IMR-90 (cell line): ENCODE results near the gene CYP21A2. TPM values are rescaled to one million over a fixed set of nuclear protein-coding genes. Genes with fewer than 3 reads are reported as not detected.

Experiments used
- ATAC-seq: fragments of 200-7000 bp; cut with Tn5 transposase; 2 replicates; pipeline ENCODE4 v1.9.1; 2020; ENCODE audit warnings: low read depth, mild to moderate bottlenecking, moderate library complexity
- BruUV-seq: library from RNA; stranded (reverse); fragments of 400-500 nt; replicated peaks from 2 replicates; lab custom pipeline; 2021; lab: Mats Ljungman, UMichigan
- CTCF ChIA-PET: fragments of 300-600 bp; formaldehyde crosslinking; extraction: SDS; loops from one replicate; lab custom pipeline; 2021; ENCODE audit warnings: antibody characterized with exemption; lab: Yijun Ruan, JAX
- POLR2A ChIA-PET: fragments of 300-600 bp; sonication (Branson Sonifier 250); formaldehyde crosslinking; loops from one replicate; lab custom pipeline; 2022; ENCODE audit warnings: antibody characterized with exemption; ENCODE audit not compliant: unreplicated experiment; lab: Charles Lee
- DNase-seq: peaks from one replicate; pipeline ENCODE4 v3.0.0; 2013
- H2AFZ ChIP-seq: replicated peaks from 2 replicates; pipeline ENCODE3; 2013; ENCODE audit warnings: low read length, mild to moderate bottlenecking; ENCODE audit not compliant: poor library complexity
- H2AK5ac ChIP-seq: 2 replicates; pipeline ENCODE4 v1.6.1; 2013; ENCODE audit warnings: low read depth, low read length, inconsistent platforms
- H2AK9ac ChIP-seq: replicated peaks from 2 replicates; pipeline ENCODE3; 2013; ENCODE audit warnings: mild to moderate bottlenecking, low read depth, low read length, moderate library complexity; ENCODE audit not compliant: poor library complexity
- H2BK120ac ChIP-seq: 2 replicates; pipeline ENCODE4 v1.6.1; 2013; ENCODE audit warnings: low read depth, low read length, inconsistent platforms
- H2BK15ac ChIP-seq: 3 replicates; pipeline ENCODE4 v1.6.1; 2013; ENCODE audit warnings: low read depth, low read length, inconsistent platforms
- H2BK20ac ChIP-seq: 2 replicates; pipeline ENCODE4 v1.6.1; 2013; ENCODE audit warnings: low read depth, mild to moderate bottlenecking, inconsistent platforms, low read length, moderate library complexity
- H2BK5ac ChIP-seq: 2 replicates; pipeline ENCODE4 v1.6.1; 2013; ENCODE audit warnings: mild to moderate bottlenecking, low read depth, low read length, inconsistent platforms; ENCODE audit not compliant: poor library complexity, severe bottlenecking
- H3K14ac ChIP-seq: replicated peaks from 2 replicates; pipeline ENCODE4 v1.6.1; 2013; ENCODE audit warnings: low read depth, low read length, inconsistent platforms
- H3K18ac ChIP-seq: 2 replicates; pipeline ENCODE4 v1.6.1; 2013; ENCODE audit warnings: low read depth, low read length, control low read depth
- H3K23ac ChIP-seq: 2 replicates; pipeline ENCODE4 v1.6.1; 2013; ENCODE audit warnings: low read depth, low read length, inconsistent platforms
- H3K27ac ChIP-seq: 2 replicates; pipeline ENCODE4 v1.5.1; 2013; ENCODE audit warnings: mild to moderate bottlenecking, control low read depth, low read length; ENCODE audit not compliant: insufficient read depth
- H3K27me3 ChIP-seq: 2 replicates; pipeline ENCODE4 v1.6.1; 2013; ENCODE audit warnings: low read length; ENCODE audit not compliant: control insufficient read depth, insufficient read depth
- H3K36me3 ChIP-seq: 2 replicates; pipeline ENCODE4 v1.6.1; 2013; ENCODE audit warnings: low read length, mixed read lengths; ENCODE audit not compliant: control insufficient read depth, insufficient read depth
- H3K4ac ChIP-seq: 2 replicates; pipeline ENCODE4 v1.6.1; 2013; ENCODE audit warnings: low read depth, low read length, inconsistent platforms
- H3K4me1 ChIP-seq: 2 replicates; pipeline ENCODE4 v1.6.1; 2013; ENCODE audit warnings: low read length, mixed read lengths; ENCODE audit not compliant: control insufficient read depth, insufficient read depth
- H3K4me2 ChIP-seq: 2 replicates; pipeline ENCODE4 v1.6.1; 2013; ENCODE audit warnings: low read depth, mild to moderate bottlenecking, control low read depth, low read length, moderate library complexity
- H3K4me3 ChIP-seq: 2 replicates; pipeline ENCODE4 v1.5.1; 2013; ENCODE audit warnings: low read depth, mild to moderate bottlenecking, control low read depth, low read length, moderate library complexity; ENCODE audit not compliant: insufficient read depth
- H3K56ac ChIP-seq: 2 replicates; pipeline ENCODE4 v1.6.1; 2013; ENCODE audit warnings: low read length, inconsistent platforms; ENCODE audit not compliant: insufficient read depth; ENCODE audit errors: extremely low read depth
- H3K79me1 ChIP-seq, 2 experiments: 2 replicates each; pipeline ENCODE4 v1.6.1; 2013; ENCODE audit warnings: low read length in 2 of 2, inconsistent platforms in 1 of 2, low read depth in 1 of 2
- H3K9ac ChIP-seq: 2 replicates; pipeline ENCODE4 v1.6.1; 2013; ENCODE audit warnings: low read depth, low read length, control low read depth
- H3K9me1 ChIP-seq: 2 replicates; pipeline ENCODE4 v1.6.1; 2013; ENCODE audit warnings: low read length, inconsistent platforms; ENCODE audit not compliant: insufficient read depth
- H3K9me3 ChIP-seq: 2 replicates; pipeline ENCODE4 v1.6.1; 2013; ENCODE audit warnings: low read length; ENCODE audit not compliant: control insufficient read depth, insufficient read depth
- H4K20me1 ChIP-seq: 2 replicates; pipeline ENCODE4 v1.6.1; 2013; ENCODE audit warnings: low read length, inconsistent platforms; ENCODE audit not compliant: insufficient read depth
- H4K5ac ChIP-seq: 2 replicates; pipeline ENCODE4 v1.6.1; 2013; ENCODE audit warnings: mild to moderate bottlenecking, low read depth, low read length, control low read depth
- H4K8ac ChIP-seq, 2 experiments: 2 replicates each; pipeline ENCODE4 v1.6.1; 2013; ENCODE audit warnings: low read depth in 2 of 2, low read length in 2 of 2, control low read depth in 1 of 2, inconsistent platforms in 1 of 2
- H4K91ac ChIP-seq: 2 replicates; pipeline ENCODE4 v1.6.1; 2013; ENCODE audit warnings: low read depth, low read length, inconsistent platforms; ENCODE audit not compliant: insufficient read depth
- CHD1 ChIP-seq: IDR thresholded peaks from 2 replicates; pipeline ENCODE4 v1.6.1; 2012; ENCODE audit warnings: low read depth, low read length, improper control_type of control experiment
- MAFK ChIP-seq: IDR thresholded peaks from 2 replicates; pipeline ENCODE4 v1.6.1; 2012; ENCODE audit warnings: low read depth, low read length, improper control_type of control experiment
- WGBS, 2 experiments: methylation state at CpG; one replicate each; pipeline versions ENCODE4 v1.1.5 to v1.1.7; 2013; ENCODE audit warnings: missing lambda C conversion rate in 2 of 2; ENCODE audit not compliant: insufficient read length in 1 of 2; ENCODE audit errors: extremely low coverage in 2 of 2; 5-methylcytosine and 5-hydroxymethylcytosine counted together
- dilution Hi-C: fragments of 300-500 bp; cut with HindIII; formaldehyde crosslinking; loops from one replicate; pipeline ENCODE4 v1.14.3; 2018; ENCODE audit warnings: low sequenced_read_pairs; ENCODE audit not compliant: unreplicated experiment
- in situ Hi-C: fragments of 300-500 bp; cut with MboI; formaldehyde crosslinking; loops from 3 replicates; pipeline ENCODE4 v1.14.3; 2019; ENCODE audit warnings: low sequenced_read_pairs, inconsistent platforms, mixed read lengths
- intact Hi-C: fragments of 100-400 bp; cut with micrococcal nuclease; formaldehyde crosslinking; loops from 2 replicates; pipeline ENCODE4 v1.10.0; 2022
- polyA plus RNA-seq, 3 experiments: library from polyadenylated mRNA; depleted of rRNA; stranded (reverse); fragments of >200 nt; gene quantifications; 2 replicates each; pipeline ENCODE4 v1.2.3, GENCODE V29; 2012; ENCODE audit warnings: low replicate concordance in 1 of 3
- total RNA-seq: library from RNA; depleted of rRNA; stranded (reverse); fragments of >200 nt; gene quantifications from 2 replicates; pipeline ENCODE4 v1.2.3, GENCODE V29; 2012

CYP21A2 gene
- total and polyA plus RNA-seq, 2 of the 4 experiments (the other 2 are of a cell fraction), result 0.03 TPM; not detected in 1

DNA sequence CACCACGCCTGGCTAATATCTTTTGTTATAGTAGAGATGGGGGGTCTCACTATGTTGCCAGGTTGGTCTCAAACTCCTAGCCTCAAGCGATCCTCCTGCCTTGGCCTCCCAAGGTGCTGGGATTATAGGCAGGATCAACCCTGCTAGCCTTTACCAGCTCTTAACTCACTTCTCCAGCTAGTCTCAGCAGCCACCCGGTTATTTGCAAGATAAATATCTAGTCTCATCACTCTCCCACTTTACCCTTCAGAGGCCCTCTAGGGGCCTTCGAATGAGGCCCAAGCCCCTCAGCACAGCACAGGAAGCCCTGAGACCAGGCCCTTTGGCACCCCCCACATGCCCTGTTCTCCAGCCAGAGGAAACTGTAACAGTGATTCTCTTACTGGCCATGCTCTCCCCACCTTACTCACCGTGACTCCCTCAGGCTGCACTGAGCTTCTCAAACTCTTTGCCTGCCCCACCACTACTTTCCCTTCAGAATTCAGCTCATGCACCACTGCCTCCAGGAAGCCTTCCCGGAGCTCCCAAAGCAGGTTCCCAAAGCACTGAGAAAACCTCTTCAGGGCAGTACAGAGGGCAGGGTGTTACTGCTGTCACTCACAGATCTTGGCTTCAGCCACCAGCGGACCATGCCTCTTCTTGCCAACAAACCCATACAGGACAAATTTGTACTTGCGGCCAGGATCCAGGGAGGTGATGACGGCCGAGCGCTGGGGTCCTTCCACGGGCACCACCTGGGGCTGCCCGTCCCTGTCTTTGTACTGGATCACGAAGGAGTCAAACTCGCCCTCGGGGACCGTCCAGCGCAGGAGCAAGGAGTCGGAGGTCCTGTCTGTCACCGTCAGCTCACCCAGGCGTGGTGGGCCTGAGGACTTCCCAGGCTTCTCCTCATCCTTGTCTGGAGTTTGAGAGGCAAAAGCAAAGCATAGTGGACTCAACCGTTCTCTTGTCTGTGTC lies 45.9 kb downstream of the CYP21A2 start:
- BruUV-seq, result no TSS peak
- dilution Hi-C loops, result no loop called here
- intact Hi-C loops, result no loop called here
- H2BK20ac ChIP-seq, result no peak overlapping the region; the same call in 1 of the 2 replicates
- H2BK120ac ChIP-seq, result no peak overlapping the region
- H3K4me3 ChIP-seq, result no peak overlapping the region
- no peak overlapping the region for H3K4me2 ChIP-seq
- peaks cover 31% of the 10 kb centered on the region for H3K4me1 ChIP-seq
- no peak overlapping the region for H2BK5ac ChIP-seq
- no peak overlapping the region; the same call in 2 of the 3 replicates for H2BK15ac ChIP-seq
- peaks cover 24% of the 10 kb centered on the region for H3K9me1 ChIP-seq
- peaks cover 7% of the 10 kb centered on the region for H4K20me1 ChIP-seq
- H3K36me3 ChIP-seq, result no peaks in the 10 kb centered on the region
- H4K5ac ChIP-seq, result no peak overlapping the region
- no peak overlapping the region for H2AK9ac ChIP-seq
- no peak for TF ChIP-seq MAFK
- TF ChIP-seq CHD1, result no peak
- H3K23ac ChIP-seq, result no peak overlapping the region
- H4K91ac ChIP-seq, result no peak overlapping the region
- H3K79me1 ChIP-seq, result no peaks in the 10 kb centered on the region
- no peak overlapping the region for H3K9ac ChIP-seq
- H3K9me3 ChIP-seq, result no peaks in the 10 kb centered on the region
- H3K18ac ChIP-seq, result no peak overlapping the region
- H3K14ac ChIP-seq, result no peak overlapping the region
- DNase-seq (no peak), ATAC-seq (no peak)
- POLR2A ChIA-PET, result no interaction called here
- in situ Hi-C loops, result no loop called here
- no peak overlapping the region for H2AFZ ChIP-seq
- H3K56ac ChIP-seq, result no peak overlapping the region
- H2AK5ac ChIP-seq, result peak overlapping the region; percentile 87
- no peak overlapping the region for H3K27ac ChIP-seq
- CTCF ChIA-PET, result interaction anchor here (0.6 kb wide), 1 partner anchor 144 kb away, joined by 3 read pairs; no protein-coding TSS in a partner anchor
- peaks cover 39% of the 10 kb centered on the region for H3K27me3 ChIP-seq
- no peak overlapping the region for H4K8ac ChIP-seq
- 88% methylated on average over 9 of the region's 22 CpGs; no CpG with 5 or more reads in 1 of the 2 experiments for WGBS, 2 experiments
- H3K4ac ChIP-seq, result no peak overlapping the region
